Measurements from ENCODE around the gene ATG16L2. TPM values are rescaled to one million over a fixed set of nuclear protein-coding genes. Genes with fewer than 3 reads are reported as not detected.

The ATG16L2 gene
- total and polyA plus RNA-seq, 9 of the 15 experiments (the other 6 are each of a cell fraction or from before 2014, with no cell fraction given), result 0.18 to 11.2 (median 6.2) TPM

- in situ Hi-C loops (cut with MboI), result no loop called here
- DNase-seq (ENCODE audit: extremely low read depth in 1 of 4, low spot score in 3 of 4) (peak in 1 of 4 experiments; percentile 21), ATAC-seq (no peak), FAIRE-seq (no peak)
- POLR2A ChIA-PET, result interaction anchor here (0.7 to 1.5 kb wide), 4 partner anchors 8 to 37 kb away, joined by 3 to 4 read pairs (median 4); no protein-coding TSS in a partner anchor
- peak overlapping the region; percentile 17; the same call in 1 of the 2 replicates for H3K4me2 ChIP-seq (ENCODE audit: insufficient read depth, low read length)
- CTCF ChIA-PET (ENCODE audit: low intra/inter-chr PET ratio), result interaction anchor here (0.6 kb wide), 1 partner anchor 316 kb away, joined by 3 read pairs; no protein-coding TSS in a partner anchor
- H3K27me3 ChIP-seq (ENCODE audit: control insufficient read depth in 2 of 2, insufficient read depth in 2 of 2, low read length in 2 of 2), result no peaks in the 10 kb centered on the region
- peaks cover 4% of the 10 kb centered on the region; the same call in 2 of the 3 replicates for H3K79me2 ChIP-seq (ENCODE audit: control insufficient read depth, insufficient read depth, low read length)
- no TSS peak for BruUV-seq (replicated peaks)
- H3K9me1 ChIP-seq (ENCODE audit: control insufficient read depth, insufficient read depth, low read length), result peaks cover 5% of the 10 kb centered on the region
- WGBS (ENCODE audit: insufficient coverage, low coverage, missing lambda C conversion rate), result 59% methylated on average over 7 of the region's 7 CpGs
- no peaks in the 10 kb centered on the region for H3K36me3 ChIP-seq (ENCODE audit: control insufficient read depth, insufficient read depth, low read length)
- no peak overlapping the region for H2AFZ ChIP-seq (ENCODE audit: low read depth, low read length)
- no peaks in the 10 kb centered on the region for H3K9me3 ChIP-seq (replicated peaks; ENCODE audit: control insufficient read depth, insufficient read depth, low read depth, low read length)
- no peak for TF ChIP-seq RFX7 (CRISPR knock-in tag; IDR thresholded peaks at IDR 0.05)
- TF ChIP-seq ZNF639 (CRISPR knock-in tag; conservative IDR thresholded peaks at IDR 0.05 in 1 of 2, IDR thresholded peaks at IDR 0.05 in 1 of 2), result 0 out of 4 replicates have a peak, but pooled peaks of 1 of the 2 experiments have one; percentile 38
- TF ChIP-seq TCF7 (IDR thresholded peaks at IDR 0.05; ENCODE audit: borderline replicate concordance), result no peak
- no peak for TF ChIP-seq ZNF23 (CRISPR knock-in tag; IDR thresholded peaks at IDR 0.05)
- no peak for TF ChIP-seq FOXA1 (IDR thresholded peaks at IDR 0.05; ENCODE audit: borderline replicate concordance)
- peak; percentile 71 for TF ChIP-seq ZFP36 (IDR thresholded peaks at IDR 0.05; ENCODE audit: low read depth, low read length, partially characterized antibody)
- TF ChIP-seq MAFK (IDR thresholded peaks at IDR 0.05; ENCODE audit: low read length), result no peak
- no peak overlapping the region for H3K4me3 ChIP-seq
- intact Hi-C loops (cut with micrococcal nuclease), result no loop called here
- no peaks in the 10 kb centered on the region for H4K20me1 ChIP-seq (replicated peaks; ENCODE audit: control insufficient read depth, insufficient read depth, low read length)
- peaks cover 33 to 53% of the 10 kb centered on the region in 2 experiments for H3K4me1 ChIP-seq (replicated peaks in 1 of 2; ENCODE audit: control insufficient read depth in 2 of 2, insufficient read depth in 2 of 2, low read length in 2 of 2)
- peak overlapping the region in 1 of 2 experiments; percentile 72; a peak in 2 of 4 replicates for H3K9ac ChIP-seq (ENCODE audit: insufficient read depth in 1 of 2, low read depth in 2 of 2, low read length in 2 of 2)
- H3K27ac ChIP-seq (ENCODE audit: extremely low read depth, low read depth, low read length), result peak overlapping the region; percentile 87; the same call in 1 of the 3 replicates
Measured at GRCh38 chr11:72816404-72816990, 2.3 kb downstream of the ATG16L2 start.

Data from K562 (cell line).